Measurements from ENCODE around the gene MREG. TPM values are rescaled to one million over a fixed set of nuclear protein-coding genes. Genes with fewer than 3 reads are reported as not detected.

The MREG gene
- total RNA-seq, 1 donor: 4.3 TPM

GRCh38 chr2:216004697-216005283, 8.6 kb downstream of the MREG start:
- no peak for TF ChIP-seq CTCF (IDR thresholded peaks at IDR 0.05; ENCODE audit: insufficient read depth, low read depth, low read length)
- no peak for DNase-seq (ENCODE audit: low read depth)
- no peak overlapping the region for H3K4me3 ChIP-seq (ENCODE audit: low read depth, low read length)

GRCh38 chr2:216003876-216004696, 9.3 kb downstream of the MREG start:
- no peak for DNase-seq (ENCODE audit: low read depth)
- TF ChIP-seq CTCF (IDR thresholded peaks at IDR 0.05; ENCODE audit: insufficient read depth, low read depth, low read length): no peak
- no peak overlapping the region for H3K4me3 ChIP-seq (ENCODE audit: low read depth, low read length)

- DNase-seq (ENCODE audit: low read depth): no peak
- TF ChIP-seq CTCF (IDR thresholded peaks at IDR 0.05; ENCODE audit: insufficient read depth, low read depth, low read length): no peak
- no peak overlapping the region for H3K4me3 ChIP-seq (ENCODE audit: low read depth, low read length)
Observed at GRCh38 chr2:216002693-216003092, 10.7 kb downstream of the MREG start.

GRCh38 chr2:216002101-216002678, 11.2 kb downstream of the MREG start:
- no peak for TF ChIP-seq CTCF (IDR thresholded peaks at IDR 0.05; ENCODE audit: insufficient read depth, low read depth, low read length)
- no peak overlapping the region for H3K4me3 ChIP-seq (ENCODE audit: low read depth, low read length)
- no peak for DNase-seq (ENCODE audit: low read depth)

GRCh38 chr2:216001216-216002100, 11.9 kb downstream of the MREG start:
- no peak for TF ChIP-seq CTCF (IDR thresholded peaks at IDR 0.05; ENCODE audit: insufficient read depth, low read depth, low read length)
- DNase-seq (ENCODE audit: low read depth): no peak
- H3K4me3 ChIP-seq (ENCODE audit: low read depth, low read length): no peak overlapping the region

- H3K4me3 ChIP-seq (ENCODE audit: low read depth, low read length): no peak overlapping the region
- no peak for TF ChIP-seq CTCF (IDR thresholded peaks at IDR 0.05; ENCODE audit: insufficient read depth, low read depth, low read length)
- DNase-seq (ENCODE audit: low read depth): no peak
Observed at GRCh38 chr2:215998636-215999035, 14.7 kb downstream of the MREG start.
